Heart left ventricle (tissue), 16 donors: ENCODE measurements around the gene MFN1. TPM values are rescaled to one million over a fixed set of nuclear protein-coding genes. Genes with fewer than 3 reads are reported as not detected.

ENCODE experiments used
- ATAC-seq, 4 donors: fragments of 200-7000 bp; cut with Tn5 transposase; one replicate each; pipeline ENCODE4 v1.9.1; 2020 to 2022; ENCODE audit warnings: moderate library complexity in 4 of 4, mild to moderate bottlenecking in 3 of 4, moderate number of reproducible peaks in 1 of 4
- DNase-seq, 5 donors: peaks; one replicate each; pipeline ENCODE4 v3.0.0-alpha.2; 2020
- H3K27ac ChIP-seq, 12 donors: fragments of 200-600 bp; sonication (generic) in 4 of 12; one replicate each; pipeline versions ENCODE4 v1.5.0 to v1.8.0; 2016 to 2022; ENCODE audit warnings: mild to moderate bottlenecking in 2 of 12
- H3K27me3 ChIP-seq, 9 donors: fragments of 200-600 bp; sonication (generic) in 2 of 9; one replicate each; pipeline versions ENCODE4 v1.5.1 to v1.8.0; 2016 to 2022; ENCODE audit warnings: mild to moderate bottlenecking in 3 of 9
- H3K36me3 ChIP-seq, 9 donors: fragments of 200-600 bp; sonication (generic) in 2 of 9; one replicate each; pipeline versions ENCODE4 v1.5.0 to v1.8.0; 2018 to 2022; ENCODE audit warnings: mild to moderate bottlenecking in 2 of 9
- H3K4me1 ChIP-seq, 12 donors: fragments of 200-600 bp; sonication (generic) in 4 of 12; one replicate each; pipeline versions ENCODE4 v1.5.0 to v1.8.0; 2016 to 2022; ENCODE audit warnings: mild to moderate bottlenecking in 3 of 12
- H3K4me3 ChIP-seq, 12 donors: fragments of 200-600 bp; sonication (generic) in 4 of 12; one replicate each; pipeline versions ENCODE4 v1.5.0 to v1.8.0; 2017 to 2022; ENCODE audit warnings: mild to moderate bottlenecking in 9 of 12, moderate library complexity in 4 of 12
- H3K9me3 ChIP-seq, 12 donors: fragments of 200-600 bp; sonication (generic) in 4 of 12; one replicate each; pipeline versions ENCODE4 v1.5.0 to v1.8.0; 2016 to 2022; ENCODE audit warnings: mild to moderate bottlenecking in 1 of 12
- CTCF ChIP-seq, 12 donors: fragments of 200-600 bp; sonication (generic) in 4 of 12; IDR thresholded peaks; one replicate each; pipeline versions ENCODE4 v1.5.0 to v1.8.0; 2018 to 2022; ENCODE audit warnings: antibody characterized with exemption in 12 of 12, mild to moderate bottlenecking in 5 of 12
- POLR2A ChIP-seq, 2 donors: fragments of 450-650 bp; IDR thresholded peaks; one replicate each; pipeline ENCODE4 v1.6.1; 2017; ENCODE audit warnings: antibody characterized with exemption in 2 of 2, mild to moderate bottlenecking in 2 of 2, moderate library complexity in 2 of 2
- WGBS, 4 donors: extraction: QIAGEN DNeasy Blood & Tissue Kit in 2 of 4; methylation state at CpG; one replicate each; pipeline versions ENCODE4 v1.1.5 to v1.1.7; 2013 to 2018; 5-methylcytosine and 5-hydroxymethylcytosine counted together
- intact Hi-C, 10 donors: fragments of 100-400 bp; cut with DNase I; formaldehyde crosslinking; loops; one replicate each; pipeline versions ENCODE4 v1.11.1 to v1.14.2; 2022
- polyA plus RNA-seq, 2 donors: library from polyadenylated mRNA; stranded (reverse); fragments of 200-250 nt; gene quantifications; one replicate each; pipeline ENCODE4 v1.2.3, GENCODE V29; 2013
- total RNA-seq, 9 donors: library from RNA; depleted of rRNA in 2 of 9; stranded (reverse); fragments of >200 nt in 2 of 9; fragmentation: NEBNext Ultra II Directional in 3 of 9; extraction: Animal tissue kit (Norgen Biotek cat#: 25700) in 3 of 9; gene quantifications; one replicate each; pipeline versions ENCODE4 v1.1.0 to v1.2.4, GENCODE V29; 2016 to 2023
- donor health status: ischemic (EF 13 %, LVEDD 7.1; RV severe dilation, severe dysfunction).
- donor health status: healthy with polysubstance abuse.
- donor health status: DM: no; HTN: yes; CAD: no.
- donor health status: DM: no; HTN: no; CAD: no.
- donor health status: ischemic (EF 25% LVEDD 6.9; RV normal size, moderate dysfunction).
- donor health status: ischemic (EF 25% LVEDD 5.7; RV mildly dilated, moderate dysfunction).
- donor health status: healthy.
- donor health status: DM: yes; HTN: yes; CAD: no.
- donor health status: ischemic (EF 35%, LVEDD 5.7; RV mildly dilated, moderate dysfunction).
- donor health status: nonischemic (EF 11% LVEDD 7.7; RV severe dilation, severe dysfunction).
- donor health status: DM: yes; HTN: yes; CAD: no.
- donor health status: PGD.
- donor health status: ischemic (EF 29% LVEDD 5.4; RV normal size, mild dysfunction).
- donor health status: nonischemic (EF 23%, LVEDD 6.1; RV moderate dilation, normal function).

Gene MFN1
- total and polyA plus RNA-seq, 11 donors, result 10.8 to 78.0 (median 52.6) TPM

DNA sequence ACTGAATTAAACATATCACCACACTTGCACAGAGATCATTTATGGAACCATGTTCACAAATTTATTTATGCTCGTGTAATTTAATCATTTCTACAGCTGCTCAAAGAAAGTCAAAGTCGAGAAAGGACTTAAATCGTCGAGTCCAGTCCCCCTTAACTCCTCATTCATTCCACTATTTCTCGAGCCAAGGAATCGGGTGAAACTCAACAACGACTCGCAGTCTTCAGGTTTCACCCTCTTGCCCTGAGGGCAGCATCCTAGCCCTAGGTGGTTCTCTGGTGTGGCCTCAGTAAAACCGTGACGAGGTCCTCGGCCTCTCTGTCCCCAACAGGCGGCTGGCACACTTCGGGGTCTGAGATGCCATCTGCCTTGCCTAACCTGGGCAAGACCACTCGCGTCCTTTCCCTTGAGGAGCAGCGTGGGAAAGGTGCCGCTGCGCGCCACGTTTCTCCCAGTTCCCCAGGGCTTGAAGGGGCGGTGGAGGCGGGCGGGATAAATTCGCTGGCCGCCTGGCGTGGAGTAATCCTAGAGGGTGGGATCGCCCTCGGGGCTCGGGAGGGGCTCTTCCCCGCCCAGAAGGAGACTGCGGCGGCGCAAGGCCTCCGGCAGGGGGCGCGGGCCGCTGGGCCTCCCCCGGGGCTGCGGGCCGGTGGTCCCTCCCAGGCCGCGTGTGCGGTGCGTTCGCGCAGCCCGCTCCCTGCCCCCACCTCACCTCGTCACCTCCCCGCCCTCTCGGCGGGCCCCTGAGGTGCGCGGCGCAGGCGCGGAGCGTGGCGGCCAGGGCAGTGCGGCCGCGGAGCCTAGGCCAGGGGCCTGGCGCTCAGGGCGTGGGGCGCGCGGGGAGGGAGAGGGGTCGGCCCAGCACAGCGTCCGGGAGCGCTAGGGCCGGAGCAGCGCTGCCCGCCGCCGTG is 25.0 kb upstream of the MFN1 start, which contains the start of gene ZNF639:
Gene ZNF639, plus strand, starts transcription at position 746 of the 911 bp plus-strand sequence. CDS start 5,263 bp downstream, outside the sequence.
- intact Hi-C loops, result loop anchor here in 8 of 10 donors (1.0 to 10.0 kb wide), 10 partner anchors 24 to 250 kb away; partner anchors contain the start of genes MFN1 (in 4 of the 8), PIK3CA (in 3 of the 8), ACTL6A (in 2 of the 8) and ZMAT3 (in 1 of the 8)
- WGBS, 4 donors, result 1 to 2% (median 1%) methylated on average over 16 to 75 of the region's 75 CpGs
- no peaks in the 10 kb centered on the region for H3K27me3 ChIP-seq
- no peaks in the 10 kb centered on the region for H3K9me3 ChIP-seq
- peak within 1 kb of the TSS; percentile 87 to 98 (median 96) for H3K27ac ChIP-seq
- ATAC-seq, result peak; percentile 82 to 92 (median 90)
- peak within 1 kb of the TSS; percentile 38 to 97 (median 90) for H3K4me3 ChIP-seq
- H3K4me1 ChIP-seq, result peaks cover 0 to 36% (median 22%) of the 10 kb centered on the region in 12 donors
- peak; percentile 85 to 92 (median 89) for DNase-seq
- peak in 1 of 2 donors; percentile 66 for TF ChIP-seq POLR2A (IDR thresholded peaks at IDR 0.05)
- peak; percentile 61 to 93 (median 89) for TF ChIP-seq CTCF (IDR thresholded peaks at IDR 0.05)
- H3K36me3 ChIP-seq, result peaks cover 0 to 23% (median 7%) of the 10 kb centered on the region in 9 donors

- Histone ChIP-seq H3K9me3 (no peaks in the 10 kb centered on the region), H3K36me3 (peaks cover 0 to 33% (median 14%) of the 10 kb centered on the region in 9 donors), H3K27ac (peak overlapping the region; percentile 87 to 98 (median 96)), H3K4me1 (peaks cover 0 to 36% (median 22%) of the 10 kb centered on the region in 12 donors), H3K4me3 (peak overlapping the region; percentile 38 to 97 (median 90)), H3K27me3 (no peaks in the 10 kb centered on the region)
- DNase-seq (peak; percentile 77 to 88 (median 82)), ATAC-seq (peak; percentile 39 to 81 (median 73))
- WGBS, 4 donors, result 0% methylated on average over 57 to 81 of the region's 81 CpGs
- intact Hi-C loops, result loop anchor here in 8 of 10 donors (1.0 to 10.0 kb wide), 10 partner anchors 23 to 251 kb away; partner anchors contain the start of genes MFN1 (in 4 of the 8), PIK3CA (in 3 of the 8), ACTL6A (in 2 of the 8) and ZMAT3 (in 1 of the 8)
- TF ChIP-seq CTCF (IDR thresholded peaks at IDR 0.05) (no peak), POLR2A (IDR thresholded peaks at IDR 0.05) (peak in 1 of 2 donors; percentile 3)
Measured at GRCh38 chr3:179323197-179324110, 24.1 kb upstream of the MFN1 start.

GRCh38 chr3:179324270-179324754 is 23.2 kb upstream of the MFN1 start:
- peaks cover 0 to 36% (median 22%) of the 10 kb centered on the region in 12 donors for H3K4me1 ChIP-seq
- peak overlapping the region in 11 of 12 donors; percentile 87 to 98 (median 97) for H3K27ac ChIP-seq
- WGBS, 4 donors, result 1 to 3% (median 2%) methylated on average over 8 of the region's 8 CpGs
- TF ChIP-seq POLR2A (IDR thresholded peaks at IDR 0.05) (no peak), CTCF (IDR thresholded peaks at IDR 0.05) (no peak)
- H3K27me3 ChIP-seq, result no peaks in the 10 kb centered on the region
- H3K9me3 ChIP-seq, result no peaks in the 10 kb centered on the region
- ATAC-seq (no peak), DNase-seq (no peak)
- H3K4me3 ChIP-seq, result peak overlapping the region; percentile 38 to 97 (median 90)
- H3K36me3 ChIP-seq, result peaks cover 0 to 41% (median 23%) of the 10 kb centered on the region in 9 donors
- intact Hi-C loops, result loop anchor here in 5 of 10 donors (5.0 to 10.0 kb wide), 5 partner anchors 177 to 252 kb away; partner anchors contain the start of genes ACTL6A (in 1 of the 5), PIK3CA (in 1 of the 5) and ZMAT3 (in 1 of the 5)
